NT2/D1 (cell line): ENCODE results near the gene MAP1A.

Source experiments
- SUZ12 ChIP-seq: IDR thresholded peaks from 2 replicates; pipeline ENCODE4 v1.6.1; 2011; ENCODE audit not compliant: insufficient read length, insufficient read depth; ENCODE audit errors: extremely low read depth
- YY1 ChIP-seq: IDR thresholded peaks from 2 replicates; pipeline ENCODE4 v1.6.1; 2011; ENCODE audit not compliant: insufficient read length, insufficient read depth
- ZNF274 ChIP-seq: IDR thresholded peaks from 2 replicates; pipeline ENCODE4 v1.6.1; 2011; ENCODE audit warnings: mild to moderate bottlenecking, low read depth, low read length

DNA sequence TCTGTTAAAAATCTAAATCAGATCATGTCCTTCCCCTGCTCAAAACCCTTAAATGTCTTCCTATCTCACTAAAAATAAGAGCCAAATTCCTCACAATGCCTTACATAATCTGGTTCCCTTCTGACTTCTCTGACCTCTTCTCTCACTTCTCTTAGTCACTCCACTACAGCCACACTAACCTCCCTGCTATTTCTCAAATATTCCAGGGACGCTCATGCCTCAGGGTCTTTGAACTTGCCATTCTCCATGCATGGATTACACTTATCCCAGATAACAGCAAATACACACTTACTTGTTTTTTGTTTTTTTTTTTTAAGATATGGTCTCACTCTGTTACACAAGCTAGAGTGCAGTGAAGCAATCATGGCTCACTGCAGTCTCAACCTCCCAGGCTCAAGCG, 33.0 kb upstream of the MAP1A start:
- TF ChIP-seq YY1 (no peak), ZNF274 (no peak), SUZ12 (no peak)
